GM21529 (cell line): ENCODE measurements around the gene TMEM218.

ENCODE experiments used
- ATAC-seq: cut with Tn5 transposase; IDR thresholded peaks from one replicate; pipeline ENCODE4 v1.9.1; 2021; ENCODE audit not compliant: unreplicated experiment

Gene TMEM218

GRCh38 chr11:125111343-125112207 is at the start of gene TMEM218:
Gene TMEM218 (minus strand): TSS chr11:125111626. CDS start chr11:125102241, 9,385 bp downstream.
- peak; percentile 98 for ATAC-seq

- ATAC-seq, result no peak
Observed at GRCh38 chr11:125157953-125158680, 46.7 kb upstream of the TMEM218 start.

GRCh38 chr11:125157118-125157733 is 45.8 kb upstream of the TMEM218 start:
- no peak for ATAC-seq

- no peak for ATAC-seq
Observed at GRCh38 chr11:125156346-125157117, 45.1 kb upstream of the TMEM218 start.

GRCh38 chr11:125155767-125156166 is 44.3 kb upstream of the TMEM218 start:
- ATAC-seq, result no peak

GRCh38 chr11:125155100-125155444 is 43.6 kb upstream of the TMEM218 start:
- ATAC-seq, result no peak

GRCh38 chr11:125154378-125155099 is 43.1 kb upstream of the TMEM218 start:
- no peak for ATAC-seq

GRCh38 chr11:125153837-125154236 is 42.4 kb upstream of the TMEM218 start:
- no peak for ATAC-seq

- no peak for ATAC-seq
Observed at GRCh38 chr11:125148743-125149142, 37.3 kb upstream of the TMEM218 start.

- ATAC-seq, result no peak
Observed at GRCh38 chr11:125148011-125148410, 36.6 kb upstream of the TMEM218 start.

GRCh38 chr11:125147280-125147679 is 35.9 kb upstream of the TMEM218 start:
- no peak for ATAC-seq

- no peak for ATAC-seq
Observed at GRCh38 chr11:125146232-125146631, 34.8 kb upstream of the TMEM218 start.

- ATAC-seq, result peak; percentile 86
Observed at GRCh38 chr11:125141686-125142535, 30.5 kb upstream of the TMEM218 start.

- no peak for ATAC-seq
Observed at GRCh38 chr11:125141178-125141577, 29.8 kb upstream of the TMEM218 start.

- no peak for ATAC-seq
Observed at GRCh38 chr11:125140233-125140632, 28.8 kb upstream of the TMEM218 start.

- no peak for ATAC-seq
Observed at GRCh38 chr11:125139778-125140177, 28.4 kb upstream of the TMEM218 start.

GRCh38 chr11:125138966-125139365 is 27.5 kb upstream of the TMEM218 start:
- no peak for ATAC-seq

- no peak for ATAC-seq
Observed at GRCh38 chr11:125136001-125136400, 24.6 kb upstream of the TMEM218 start.

- no peak for ATAC-seq
Observed at GRCh38 chr11:125132596-125132995, 21.2 kb upstream of the TMEM218 start.
